ENCODE results near the gene RBBP4. TPM values are rescaled to one million over a fixed set of nuclear protein-coding genes. Genes with fewer than 3 reads are reported as not detected.

Gene RBBP4
- total and polyA plus RNA-seq, 2 of the 13 experiments (the other 11 are each of a cell fraction or from before 2014, with no cell fraction given): 64.4 to 166 TPM

DNA sequence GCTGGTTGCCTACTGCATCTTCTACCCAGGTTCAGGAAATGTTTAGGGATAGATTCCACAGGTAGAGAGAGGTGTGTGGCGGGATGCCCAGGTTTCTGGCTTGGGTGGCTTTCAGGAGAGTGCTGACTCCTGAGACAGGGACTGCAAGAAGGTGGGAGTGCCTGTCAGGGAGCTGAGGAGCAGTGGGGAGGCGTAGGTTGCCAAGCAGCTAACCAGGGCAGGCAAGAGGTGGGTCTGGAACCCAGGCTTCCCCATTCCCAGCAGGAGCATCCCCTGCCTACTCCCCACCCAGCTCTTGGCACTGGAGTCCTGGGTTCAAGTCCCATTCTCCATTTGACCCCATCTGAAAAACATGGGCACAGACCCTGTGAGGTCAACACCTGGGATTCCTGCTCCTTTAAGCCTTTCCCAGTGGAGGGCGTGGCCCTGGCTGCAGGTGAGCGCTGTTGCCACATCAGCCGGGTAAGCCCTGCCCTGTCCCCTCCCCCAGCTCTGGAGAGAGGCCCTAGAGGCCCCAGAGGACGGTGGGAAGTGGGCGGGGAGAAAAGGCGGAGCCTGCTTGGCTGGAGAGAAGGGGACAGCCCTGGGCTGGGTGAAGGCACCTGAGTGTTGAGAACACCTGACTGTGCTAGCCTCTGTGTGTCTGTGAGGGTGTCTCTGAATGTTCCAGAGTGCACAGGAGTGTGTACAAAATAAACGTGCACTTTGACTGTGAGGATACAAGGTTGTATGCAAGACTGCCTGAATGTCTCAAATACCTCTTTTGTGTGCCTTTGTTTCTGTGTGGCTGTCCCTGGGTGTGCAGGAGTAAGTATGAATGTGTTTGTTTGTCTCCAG lies 65.5 kb downstream of the RBBP4 start (continued):
- peak; percentile 62; the same call in 1 of the 2 replicates for TF ChIP-seq ARID5B (CRISPR knock-in tag; IDR thresholded peaks at IDR 0.05)
- TF ChIP-seq, protein P1, sequence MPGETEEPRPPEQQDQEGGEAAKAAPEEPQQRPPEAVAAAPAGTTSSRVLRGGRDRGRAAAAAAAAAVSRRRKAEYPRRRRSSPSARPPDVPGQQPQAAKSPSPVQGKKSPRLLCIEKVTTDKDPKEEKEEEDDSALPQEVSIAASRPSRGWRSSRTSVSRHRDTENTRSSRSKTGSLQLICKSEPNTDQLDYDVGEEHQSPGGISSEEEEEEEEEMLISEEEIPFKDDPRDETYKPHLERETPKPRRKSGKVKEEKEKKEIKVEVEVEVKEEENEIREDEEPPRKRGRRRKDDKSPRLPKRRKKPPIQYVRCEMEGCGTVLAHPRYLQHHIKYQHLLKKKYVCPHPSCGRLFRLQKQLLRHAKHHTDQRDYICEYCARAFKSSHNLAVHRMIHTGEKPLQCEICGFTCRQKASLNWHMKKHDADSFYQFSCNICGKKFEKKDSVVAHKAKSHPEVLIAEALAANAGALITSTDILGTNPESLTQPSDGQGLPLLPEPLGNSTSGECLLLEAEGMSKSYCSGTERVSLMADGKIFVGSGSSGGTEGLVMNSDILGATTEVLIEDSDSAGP (CRISPR knock-in tag; IDR thresholded peaks at IDR 0.05; ENCODE audit: borderline replicate concordance): peak; percentile 99
- TF ChIP-seq, protein P2, sequence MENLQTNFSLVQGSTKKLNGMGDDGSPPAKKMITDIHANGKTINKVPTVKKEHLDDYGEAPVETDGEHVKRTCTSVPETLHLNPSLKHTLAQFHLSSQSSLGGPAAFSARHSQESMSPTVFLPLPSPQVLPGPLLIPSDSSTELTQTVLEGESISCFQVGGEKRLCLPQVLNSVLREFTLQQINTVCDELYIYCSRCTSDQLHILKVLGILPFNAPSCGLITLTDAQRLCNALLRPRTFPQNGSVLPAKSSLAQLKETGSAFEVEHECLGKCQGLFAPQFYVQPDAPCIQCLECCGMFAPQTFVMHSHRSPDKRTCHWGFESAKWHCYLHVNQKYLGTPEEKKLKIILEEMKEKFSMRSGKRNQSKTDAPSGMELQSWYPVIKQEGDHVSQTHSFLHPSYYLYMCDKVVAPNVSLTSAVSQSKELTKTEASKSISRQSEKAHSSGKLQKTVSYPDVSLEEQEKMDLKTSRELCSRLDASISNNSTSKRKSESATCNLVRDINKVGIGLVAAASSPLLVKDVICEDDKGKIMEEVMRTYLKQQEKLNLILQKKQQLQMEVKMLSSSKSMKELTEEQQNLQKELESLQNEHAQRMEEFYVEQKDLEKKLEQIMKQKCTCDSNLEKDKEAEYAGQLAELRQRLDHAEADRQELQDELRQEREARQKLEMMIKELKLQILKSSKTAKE (CRISPR knock-in tag; IDR thresholded peaks at IDR 0.05; ENCODE audit: borderline replicate concordance): no peak
- TF ChIP-seq SPEN (CRISPR knock-in tag; IDR thresholded peaks at IDR 0.05; ENCODE audit: low read depth): peak; percentile 52; the same call in 1 of the 2 replicates
- TF ChIP-seq ZNF800 (CRISPR knock-in tag; IDR thresholded peaks at IDR 0.05): no peak
- peak; percentile 67; the same call in 1 of the 2 replicates for TF ChIP-seq ZNF580 (CRISPR knock-in tag; IDR thresholded peaks at IDR 0.05; ENCODE audit: borderline replicate concordance, low read depth)
- no peak for TF ChIP-seq ARNT2 (CRISPR knock-in tag; IDR thresholded peaks at IDR 0.05; ENCODE audit: low read depth)
- peak; percentile 50 for TF ChIP-seq IKZF5 (CRISPR knock-in tag; IDR thresholded peaks at IDR 0.05)
- peak; percentile 84; the same call in 1 of the 2 replicates for TF ChIP-seq ZNF337 (CRISPR knock-in tag; IDR thresholded peaks at IDR 0.05; ENCODE audit: borderline replicate concordance, low read depth)
- TF ChIP-seq HNF4A (CRISPR knock-in tag; IDR thresholded peaks at IDR 0.05): peak; percentile 56
